ENCODE measurements around the gene GRIN3A. TPM values are rescaled to one million over a fixed set of nuclear protein-coding genes. Genes with fewer than 3 reads are reported as not detected.
A peak's percentile ranks its signal among the peaks of the same experiment; 100 is the strongest.

GRIN3A gene
- total RNA-seq, 1 experiment from 2014 or later: not detected

DNA sequence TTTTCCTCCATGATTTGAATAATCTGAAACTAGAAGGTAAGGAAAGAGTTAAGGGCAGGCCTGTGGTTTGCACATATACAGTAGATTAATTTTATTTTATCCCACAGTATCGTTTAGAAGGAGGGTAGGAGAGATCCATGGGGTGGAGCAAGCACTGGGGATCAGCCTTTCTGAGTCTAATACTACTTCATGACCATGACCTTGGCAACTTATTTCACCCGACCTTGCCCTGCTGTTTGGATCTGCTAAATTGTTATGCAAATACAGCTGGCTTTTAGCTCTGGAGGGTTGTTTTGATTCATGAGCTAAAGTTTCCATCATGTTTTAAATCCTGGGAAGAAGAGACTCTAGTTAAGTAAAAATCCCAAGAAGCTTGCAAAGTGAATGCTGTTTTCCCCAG is 864 bp upstream of the GRIN3A start:
- TF ChIP-seq, protein P1, sequence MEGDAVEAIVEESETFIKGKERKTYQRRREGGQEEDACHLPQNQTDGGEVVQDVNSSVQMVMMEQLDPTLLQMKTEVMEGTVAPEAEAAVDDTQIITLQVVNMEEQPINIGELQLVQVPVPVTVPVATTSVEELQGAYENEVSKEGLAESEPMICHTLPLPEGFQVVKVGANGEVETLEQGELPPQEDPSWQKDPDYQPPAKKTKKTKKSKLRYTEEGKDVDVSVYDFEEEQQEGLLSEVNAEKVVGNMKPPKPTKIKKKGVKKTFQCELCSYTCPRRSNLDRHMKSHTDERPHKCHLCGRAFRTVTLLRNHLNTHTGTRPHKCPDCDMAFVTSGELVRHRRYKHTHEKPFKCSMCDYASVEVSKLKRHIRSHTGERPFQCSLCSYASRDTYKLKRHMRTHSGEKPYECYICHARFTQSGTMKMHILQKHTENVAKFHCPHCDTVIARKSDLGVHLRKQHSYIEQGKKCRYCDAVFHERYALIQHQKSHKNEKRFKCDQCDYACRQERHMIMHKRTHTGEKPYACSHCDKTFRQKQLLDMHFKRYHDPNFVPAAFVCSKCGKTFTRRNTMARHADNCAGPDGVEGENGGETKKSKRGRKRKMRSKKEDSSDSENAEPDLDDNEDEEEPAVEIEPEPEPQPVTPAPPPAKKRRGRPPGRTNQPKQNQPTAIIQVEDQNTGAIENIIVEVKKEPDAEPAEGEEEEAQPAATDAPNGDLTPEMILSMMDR (conservative IDR thresholded peaks at IDR 0.05): no peak
- Mint-ChIP-seq H3K4me1 (peaks cover 23 to 29% of the 10 kb centered on the region in 2 experiments), H3K27me3 (ENCODE audit: low read depth) (peaks cover 74% of the 10 kb centered on the region), H3K9me3 (no peaks in the 10 kb centered on the region; a peak in 2 of 5 replicates), H3K36me3 (ENCODE audit: insufficient read depth in 1 of 3, low read depth in 3 of 3) (no peaks in the 10 kb centered on the region; a peak in 1 of 7 replicates), H3K4me3 (peak overlapping the region; percentile 69 to 89; a peak in 3 of 5 replicates), H3K27ac (no peak overlapping the region)
- Histone ChIP-seq H3K27me3 (ENCODE audit: insufficient read depth, low read length) (peaks cover 15% of the 10 kb centered on the region; the same call in 1 of the 2 replicates), H4K5ac (ENCODE audit: insufficient read length, low read depth, low read length) (no peak overlapping the region), H3K23ac (ENCODE audit: insufficient read length, low read depth, low read length) (no peak overlapping the region), H4K8ac (replicated peaks; ENCODE audit: insufficient read length, low read depth, low read length) (no peak overlapping the region), H3K9me3 (ENCODE audit: control insufficient read depth, low read depth, low read length) (no peaks in the 10 kb centered on the region), H3K4ac (ENCODE audit: low read depth, low read length) (no peak overlapping the region), H3K4me2 (ENCODE audit: insufficient read depth, insufficient read length, low read length) (peak overlapping the region; percentile 13), H4K91ac (ENCODE audit: insufficient read length, low read depth, low read length) (no peak overlapping the region), H3K23me2 (ENCODE audit: insufficient read length, low read depth, low read length, poor library complexity, severe bottlenecking) (peaks cover 11% of the 10 kb centered on the region), H2BK5ac (ENCODE audit: insufficient read length, low read length) (no peak overlapping the region), H2BK15ac (ENCODE audit: low read depth, low read length) (no peak overlapping the region), H3K18ac (ENCODE audit: insufficient read length, low read depth, low read length) (no peak overlapping the region), H4K20me1 (ENCODE audit: control insufficient read depth, insufficient read depth, insufficient read length) (no peaks in the 10 kb centered on the region), H3K27ac (ENCODE audit: insufficient read length, low read depth, low read length) (no peak overlapping the region), H2AK5ac (ENCODE audit: insufficient read length, low read length) (no peak overlapping the region), H3T11ph (ENCODE audit: low read length) (no peak overlapping the region), H3K79me2 (ENCODE audit: insufficient read depth, low read length) (no peaks in the 10 kb centered on the region), H3K14ac (ENCODE audit: insufficient read depth, low read length) (no peak overlapping the region), H3K4me1 (ENCODE audit: insufficient read depth, low read length) (0 out of 2 replicates have a peak, but pooled peaks cover 2% of the 10 kb centered on the region), H3K79me1 (ENCODE audit: insufficient read depth, low read depth, low read length, poor library complexity, severe bottlenecking) (no peaks in the 10 kb centered on the region), H3K56ac (ENCODE audit: insufficient read length, low read depth, low read length) (no peak overlapping the region), H2BK20ac (ENCODE audit: low read depth, low read length, poor library complexity, severe bottlenecking) (no peak overlapping the region), H2AFZ (ENCODE audit: low read length) (no peak overlapping the region), H2BK120ac (ENCODE audit: low read depth, low read length, poor library complexity, severe bottlenecking) (no peak overlapping the region), H2BK12ac (ENCODE audit: insufficient read length, low read depth, low read length) (no peak overlapping the region), H3K9ac (ENCODE audit: extremely low read depth, insufficient read length, low read length) (no peak overlapping the region)
- WGBS (ENCODE audit: extremely low coverage, insufficient read length, low lambda C conversion rate): no CpG with 5 or more reads among the region's 2 CpGs
- DNase-seq: no peak

All from H9 (cell line).